ENCODE measurements around the gene NR1D1.

DNA sequence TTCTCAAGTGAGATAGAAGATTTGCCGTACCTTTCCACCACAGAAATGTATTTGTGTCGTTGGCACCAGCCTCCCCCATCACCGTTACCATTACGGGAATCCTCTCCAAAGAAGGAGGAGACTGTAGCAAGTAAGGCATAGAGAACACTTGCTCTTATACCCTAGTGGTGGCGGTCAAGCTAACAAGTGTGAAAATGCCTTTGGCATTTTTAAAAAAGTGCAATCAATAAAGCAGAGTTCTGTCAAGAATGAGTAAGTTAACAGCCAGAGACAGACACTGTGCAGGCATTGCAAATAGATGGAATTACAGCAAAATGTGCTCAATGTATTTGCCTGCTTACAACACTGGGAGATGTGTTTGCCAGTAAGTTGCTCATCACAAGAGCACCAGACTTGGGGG is 29.1 kb upstream of the NR1D1 start:
- TF ChIP-seq, protein P1, sequence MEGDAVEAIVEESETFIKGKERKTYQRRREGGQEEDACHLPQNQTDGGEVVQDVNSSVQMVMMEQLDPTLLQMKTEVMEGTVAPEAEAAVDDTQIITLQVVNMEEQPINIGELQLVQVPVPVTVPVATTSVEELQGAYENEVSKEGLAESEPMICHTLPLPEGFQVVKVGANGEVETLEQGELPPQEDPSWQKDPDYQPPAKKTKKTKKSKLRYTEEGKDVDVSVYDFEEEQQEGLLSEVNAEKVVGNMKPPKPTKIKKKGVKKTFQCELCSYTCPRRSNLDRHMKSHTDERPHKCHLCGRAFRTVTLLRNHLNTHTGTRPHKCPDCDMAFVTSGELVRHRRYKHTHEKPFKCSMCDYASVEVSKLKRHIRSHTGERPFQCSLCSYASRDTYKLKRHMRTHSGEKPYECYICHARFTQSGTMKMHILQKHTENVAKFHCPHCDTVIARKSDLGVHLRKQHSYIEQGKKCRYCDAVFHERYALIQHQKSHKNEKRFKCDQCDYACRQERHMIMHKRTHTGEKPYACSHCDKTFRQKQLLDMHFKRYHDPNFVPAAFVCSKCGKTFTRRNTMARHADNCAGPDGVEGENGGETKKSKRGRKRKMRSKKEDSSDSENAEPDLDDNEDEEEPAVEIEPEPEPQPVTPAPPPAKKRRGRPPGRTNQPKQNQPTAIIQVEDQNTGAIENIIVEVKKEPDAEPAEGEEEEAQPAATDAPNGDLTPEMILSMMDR (IDR thresholded peaks at IDR 0.05): no peak
- TF ChIP-seq POLR2A (IDR thresholded peaks at IDR 0.05): no peak
